HepG2 (cell line): Measurements from ENCODE around the gene PIAS1. TPM values are rescaled to one million over a fixed set of nuclear protein-coding genes. Genes with fewer than 3 reads are reported as not detected.

Experiments used
- ATAC-seq: fragments of 200-7000 bp; cut with Tn5 transposase; 3 replicates; pipeline ENCODE4 v1.9.1; 2020; ENCODE audit warnings: mild to moderate bottlenecking, moderate library complexity
- BruUV-seq: library from RNA; stranded (reverse); fragments of 400-500 nt; replicated peaks from 2 replicates; lab custom pipeline; 2021; lab: Mats Ljungman, UMichigan
- CTCF ChIA-PET: fragments of 300-600 bp; formaldehyde crosslinking; extraction: SDS; loops from one replicate; lab custom pipeline; 2021; ENCODE audit warnings: low total read pairs, inconsistent platforms, low intra/inter-chr PET ratio; lab: Yijun Ruan, JAX
- POLR2A ChIA-PET: fragments of 350-600 bp; sonication (Branson Sonifier 250); formaldehyde crosslinking; loops from one replicate; lab custom pipeline; 2020; ENCODE audit warnings: antibody characterized with exemption, inconsistent platforms; lab: Yijun Ruan, JAX
- DNase-seq: peaks from one replicate; pipeline ENCODE4 v3.0.0-alpha.2; 2015; ENCODE audit warnings: low spot score
- FAIRE-seq: peaks from 3 replicates; lab custom pipeline; 2011; peaks lifted over from hg19 to GRCh38; lab: Jason Lieb, UNC
- H2AFZ ChIP-seq: one replicate; pipeline ENCODE4 v1.6.1; 2011; ENCODE audit warnings: low read length, inconsistent platforms
- H3K27ac ChIP-seq: fragments of 300-600 bp; 3 replicates; pipeline ENCODE4 v1.8.0; 2011; ENCODE audit warnings: mixed run types, mild to moderate bottlenecking, mixed read lengths, low read length, inconsistent platforms; ENCODE audit not compliant: insufficient read depth; ENCODE audit errors: extremely low read length
- H3K27me3 ChIP-seq, 2 experiments: fragments of 200-600 bp in 1 of 2; 2 replicates in 1 of 2; 3 replicates in 1 of 2; pipeline versions ENCODE4 v1.6.0 to v1.8.0; 2011; ENCODE audit warnings: low read length in 2 of 2, mild to moderate bottlenecking in 2 of 2, moderate library complexity in 2 of 2, inconsistent platforms in 1 of 2; ENCODE audit not compliant: insufficient read depth in 2 of 2, control insufficient read depth in 1 of 2
- H3K36me3 ChIP-seq, 2 experiments: fragments of 200-600 bp in 1 of 2; replicated peaks in 1 of 2; 2 replicates in 1 of 2; 3 replicates in 1 of 2; pipeline versions ENCODE4 v1.5.1 to v1.8.0; 2011; ENCODE audit warnings: low read length in 2 of 2, inconsistent platforms in 1 of 2; ENCODE audit not compliant: insufficient read depth in 2 of 2, control insufficient read depth in 1 of 2
- H3K4me1 ChIP-seq: 2 replicates; pipeline ENCODE4 v1.5.1; 2012; ENCODE audit warnings: low read length, inconsistent platforms; ENCODE audit not compliant: insufficient read depth
- H3K4me2 ChIP-seq: 2 replicates; pipeline ENCODE4 v1.6.0; 2011; ENCODE audit warnings: low read depth, low read length, inconsistent platforms
- H3K4me3 ChIP-seq, 3 experiments: fragments of 200-600 bp in 1 of 3; sonication (generic), shearing (Covaris generic) in 1 of 3; replicated peaks in 1 of 3; 2 replicates each; pipeline ENCODE4 v1.5.1; 2011 to 2016; ENCODE audit warnings: low read length in 3 of 3, inconsistent platforms in 2 of 3, low read depth in 2 of 3, mild to moderate bottlenecking in 2 of 3, control low read depth in 1 of 3, mixed read lengths in 1 of 3; ENCODE audit not compliant: insufficient read depth in 1 of 3
- H3K79me2 ChIP-seq: one replicate; pipeline ENCODE4 v1.6.1; 2011; ENCODE audit warnings: low read length, inconsistent platforms; ENCODE audit not compliant: insufficient read depth
- H3K9ac ChIP-seq: 2 replicates; pipeline ENCODE4 v1.6.0; 2011; ENCODE audit warnings: mild to moderate bottlenecking, low read depth, low read length, inconsistent platforms; ENCODE audit not compliant: insufficient read depth
- H3K9me3 ChIP-seq: 2 replicates; pipeline ENCODE4 v1.5.1; 2012; ENCODE audit warnings: mild to moderate bottlenecking, low read length
- H4K20me1 ChIP-seq: 2 replicates; pipeline ENCODE4 v1.6.0; 2011; ENCODE audit warnings: inconsistent platforms, mild to moderate bottlenecking, low read length, moderate library complexity; ENCODE audit not compliant: insufficient read depth
- ARHGAP35 ChIP-seq: sonication (generic); formaldehyde crosslinking; IDR thresholded peaks from 2 replicates; pipeline ENCODE4 v1.9.0; 2022; ENCODE audit warnings: mild to moderate bottlenecking, inconsistent platforms, moderate library complexity, missing genetic modification reagents, borderline replicate concordance
- GRHL1 ChIP-seq: sonication (generic); formaldehyde crosslinking; conservative IDR thresholded peaks from 2 replicates; pipeline ENCODE4 v1.8.0; 2022; ENCODE audit warnings: missing genetic modification reagents
- HCFC1 ChIP-seq: fragments of 150-350 bp; IDR thresholded peaks from 2 replicates; pipeline ENCODE4 v1.6.1; 2014; ENCODE audit warnings: low read depth, low read length
- KMT2A ChIP-seq: sonication (generic); formaldehyde crosslinking; IDR thresholded peaks from 2 replicates; pipeline ENCODE4 v1.4.0; 2020; ENCODE audit warnings: missing genetic modification reagents
- MTERF4 ChIP-seq: sonication (generic); formaldehyde crosslinking; IDR thresholded peaks from 2 replicates; pipeline ENCODE4 v1.8.0; 2023; ENCODE audit warnings: mild to moderate bottlenecking, missing genetic modification reagents
- MXD4 ChIP-seq: IDR thresholded peaks from 2 replicates; pipeline ENCODE4 v1.6.1; 2016; ENCODE audit warnings: mild to moderate bottlenecking, missing biosample characterization, missing genetic modification reagents
- NFRKB ChIP-seq: fragments of 450-650 bp; IDR thresholded peaks from 2 replicates; pipeline ENCODE4 v1.6.1; 2017
- STAT5B ChIP-seq: sonication (generic); formaldehyde crosslinking; IDR thresholded peaks from 2 replicates; pipeline ENCODE4 v1.4.0; 2020; ENCODE audit warnings: missing genetic modification reagents
- TCF7 ChIP-seq: sonication (generic); IDR thresholded peaks from 2 replicates; pipeline ENCODE4 v1.6.1; 2016; ENCODE audit warnings: antibody characterized with exemption, low read depth
- THRA ChIP-seq: sonication (generic); formaldehyde crosslinking; IDR thresholded peaks from 2 replicates; pipeline ENCODE4 v1.4.0; 2020; ENCODE audit warnings: missing genetic modification reagents, borderline replicate concordance
- ZNF143 ChIP-seq: sonication (generic); formaldehyde crosslinking; IDR thresholded peaks from 2 replicates; pipeline ENCODE4 v1.4.0; 2020; ENCODE audit warnings: missing genetic modification reagents
- ZNF282 ChIP-seq: fragments of 450-650 bp; IDR thresholded peaks from 2 replicates; pipeline ENCODE4 v1.6.1; 2018; ENCODE audit not compliant: partially characterized antibody
- ZNF414 ChIP-seq: sonication (generic); formaldehyde crosslinking; IDR thresholded peaks from 2 replicates; pipeline ENCODE4 v1.5.0; 2020; ENCODE audit warnings: missing genetic modification reagents
- WGBS: methylation state at CpG from one replicate; pipeline ENCODE4 v1.1.6; 2017; ENCODE audit warnings: low lambda C conversion rate; 5-methylcytosine and 5-hydroxymethylcytosine counted together
- in situ Hi-C: cut with HindIII; loops from 2 replicates; pipeline ENCODE4 v1.10.0; 2017; ENCODE audit warnings: low pct_unique_long_range_greater_than_20kb; ENCODE audit not compliant: extremely low pct_ligation_motif_present
- intact Hi-C: fragments of 100-400 bp; cut with micrococcal nuclease; formaldehyde crosslinking; loops from one replicate; pipeline ENCODE4 v1.10.0; 2022; ENCODE audit not compliant: unreplicated experiment
- polyA plus RNA-seq, 8 experiments: library from polyadenylated mRNA; depleted of rRNA in 3 of 8; stranded (reverse) in 7 of 8; unstranded in 1 of 8; fragments of >200 nt; fragmentation: Illumina TruSeq in 4 of 8; extraction: Trizol in 4 of 8; gene quantifications; 2 replicates each; pipeline versions ENCODE4 v1.2.1 to v1.2.3, GENCODE V29; 2011 to 2016; ENCODE audit warnings: low read depth in 4 of 8, missing spikeins in 1 of 8, mixed read lengths in 1 of 8; ENCODE audit not compliant: insufficient read depth in 1 of 8
- total RNA-seq, 5 experiments: library from RNA; depleted of rRNA; stranded (reverse); fragments of >200 nt; fragmentation: Illumina TruSeq; extraction: Trizol; gene quantifications; 2 replicates each; pipeline ENCODE4 v1.2.3, GENCODE V29; 2016; ENCODE audit warnings: low read depth in 1 of 5

The PIAS1 gene
- total and polyA plus RNA-seq, 2 of the 13 experiments (the other 11 are each of a cell fraction or from before 2014, with no cell fraction given): 20.7 to 33.7 TPM

GRCh38 chr15:68012911-68013310 lies 41.2 kb upstream of the PIAS1 start:
- Histone ChIP-seq H3K79me2 (no peaks in the 10 kb centered on the region), H3K4me2 (no peak overlapping the region), H3K27me3 (0 out of 5 replicates have a peak, but pooled peaks cover 0 to 4% of the 10 kb centered on the region in 2 experiments), H3K36me3 (no peaks in the 10 kb centered on the region), H3K4me1 (peaks cover 27% of the 10 kb centered on the region), H3K9me3 (no peaks in the 10 kb centered on the region), H3K27ac (no peak overlapping the region), H4K20me1 (no peaks in the 10 kb centered on the region), H2AFZ (no peak overlapping the region), H3K9ac (no peak overlapping the region), H3K4me3 (no peak overlapping the region)
- in situ Hi-C loops: no loop called here
- ATAC-seq (no peak), FAIRE-seq (no peak), DNase-seq (no peak)
- no peak for TF ChIP-seq NFRKB
- no peak for TF ChIP-seq ZNF282
- no peak for TF ChIP-seq STAT5B (CRISPR knock-in tag)
- no peak for TF ChIP-seq GRHL1 (CRISPR knock-in tag)
- no peak for TF ChIP-seq ZNF414
- no peak for TF ChIP-seq KMT2A (CRISPR knock-in tag)
- no peak for TF ChIP-seq ZNF143 (CRISPR knock-in tag)
- no peak for TF ChIP-seq ARHGAP35 (CRISPR knock-in tag)
- TF ChIP-seq THRA (CRISPR knock-in tag): no peak
- no peak for TF ChIP-seq HCFC1
- TF ChIP-seq MTERF4 (CRISPR knock-in tag): no peak
- no peak for TF ChIP-seq TCF7
- no peak for TF ChIP-seq MXD4
- POLR2A ChIA-PET: no interaction called here
- WGBS: 21% methylated on average over 1 of the region's 1 CpG
- BruUV-seq: no TSS peak
- intact Hi-C loops: no loop called here
- CTCF ChIA-PET: no interaction called here
